HG03439 (cell line): Measurements from ENCODE around the gene DHX15.

Source experiments
- ATAC-seq: cut with Tn5 transposase; IDR thresholded peaks from one replicate; pipeline ENCODE4 v1.9.1; 2021; ENCODE audit warnings: mild to moderate bottlenecking, moderate library complexity; ENCODE audit not compliant: unreplicated experiment

Gene DHX15

DNA sequence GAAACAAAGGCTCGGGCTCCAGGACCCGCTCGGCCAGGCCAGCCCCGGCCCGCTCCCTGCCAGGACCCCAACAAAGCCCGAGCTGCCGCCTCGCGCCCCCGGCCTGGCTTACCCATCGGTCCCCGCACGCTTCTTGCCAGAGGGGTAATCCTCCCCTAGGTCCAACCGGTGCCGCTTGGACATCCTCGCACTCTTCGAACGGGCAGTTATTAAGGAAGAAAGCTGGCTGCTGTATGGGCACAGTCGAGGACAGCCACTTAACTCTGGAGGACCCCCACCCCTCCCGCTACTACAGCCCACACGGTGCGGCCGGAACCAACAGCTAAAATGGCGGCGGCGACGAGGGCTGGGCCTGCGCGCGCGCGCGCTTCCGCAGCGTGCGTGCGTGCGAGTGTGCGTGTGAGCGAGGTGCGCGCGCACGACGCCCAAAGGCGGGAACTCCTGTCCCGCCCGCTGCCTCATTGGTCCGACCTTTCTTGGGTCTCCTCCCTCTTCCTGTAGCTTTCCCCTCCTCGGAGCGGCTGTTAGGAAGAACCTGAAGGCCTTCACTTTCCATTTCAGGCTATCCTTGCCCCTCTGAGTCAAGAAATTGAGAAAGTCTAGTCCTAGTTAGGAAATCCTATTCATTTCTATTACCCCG is at the start of gene DHX15:
TSS of gene DHX15 (minus strand) at position 344 of the 640 bp plus-strand sequence. CDS start at position 183, 161 bp downstream.
- peak; percentile 87 for ATAC-seq

- no peak for ATAC-seq
Measured at GRCh38 chr4:24632011-24632410, 47.7 kb upstream of the DHX15 start.

DNA sequence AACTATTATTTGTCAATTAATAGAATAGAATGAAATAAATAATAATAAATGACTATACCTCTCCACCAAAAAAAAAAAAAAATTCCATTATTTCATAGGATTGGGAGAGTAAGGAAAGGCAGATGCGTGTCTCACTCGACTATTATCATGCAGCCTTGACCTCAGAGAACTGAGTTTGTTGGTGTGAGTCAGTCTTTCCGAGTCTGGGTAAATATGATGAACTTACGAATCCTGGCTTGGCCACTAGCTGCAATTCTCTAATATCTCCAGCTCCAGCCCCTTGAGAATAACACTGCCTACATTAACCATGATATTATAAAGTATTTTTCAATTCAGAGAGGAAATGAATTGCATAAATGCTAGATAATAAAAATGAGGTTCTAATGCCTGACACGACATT is 46.6 kb upstream of the DHX15 start:
- no peak for ATAC-seq

GRCh38 chr4:24625091-24625490 is 40.7 kb upstream of the DHX15 start:
- ATAC-seq: no peak

DNA sequence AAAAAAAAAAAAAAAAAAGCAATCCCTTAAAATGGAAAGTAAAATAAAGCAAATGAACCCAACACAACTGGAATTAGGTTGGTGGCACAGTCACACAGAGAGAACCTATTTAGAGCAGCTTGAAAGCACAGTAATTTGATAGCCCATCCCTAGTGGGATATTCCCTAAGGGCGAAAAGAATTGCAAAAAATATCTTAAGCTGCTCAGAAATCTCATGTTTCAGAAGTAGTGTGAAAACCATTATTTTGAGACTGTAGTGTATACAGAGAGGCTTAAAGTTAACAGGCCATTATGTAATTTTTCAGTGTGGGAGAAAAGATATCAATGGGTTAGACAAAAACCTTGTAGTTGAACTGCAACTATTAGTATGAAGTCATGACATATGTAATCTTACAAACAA is 40.0 kb upstream of the DHX15 start:
- ATAC-seq: no peak

GRCh38 chr4:24622146-24622834 is 37.9 kb upstream of the DHX15 start:
- no peak for ATAC-seq

- no peak for ATAC-seq
Measured at GRCh38 chr4:24615977-24616376, 31.6 kb upstream of the DHX15 start.

DNA sequence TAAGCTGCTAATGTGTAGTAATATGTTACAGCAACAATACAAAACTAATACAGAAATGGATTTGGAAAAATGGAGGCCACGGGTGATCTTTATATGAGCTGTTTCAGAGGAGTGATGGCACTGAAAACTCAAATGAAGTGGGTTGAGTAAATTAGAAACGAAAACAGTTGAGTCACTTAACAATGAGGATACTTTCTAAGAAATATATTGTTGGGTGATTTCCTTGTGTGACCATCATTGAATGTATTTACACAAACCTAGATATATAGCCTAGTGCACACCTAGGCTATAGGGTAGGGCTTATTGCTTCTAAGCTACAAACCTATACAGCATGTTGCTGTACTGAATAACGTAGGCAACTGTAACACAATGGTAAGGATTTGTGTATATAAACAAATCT is 30.5 kb upstream of the DHX15 start:
- ATAC-seq: no peak

GRCh38 chr4:24613502-24613901 is 29.1 kb upstream of the DHX15 start:
- no peak for ATAC-seq

DNA sequence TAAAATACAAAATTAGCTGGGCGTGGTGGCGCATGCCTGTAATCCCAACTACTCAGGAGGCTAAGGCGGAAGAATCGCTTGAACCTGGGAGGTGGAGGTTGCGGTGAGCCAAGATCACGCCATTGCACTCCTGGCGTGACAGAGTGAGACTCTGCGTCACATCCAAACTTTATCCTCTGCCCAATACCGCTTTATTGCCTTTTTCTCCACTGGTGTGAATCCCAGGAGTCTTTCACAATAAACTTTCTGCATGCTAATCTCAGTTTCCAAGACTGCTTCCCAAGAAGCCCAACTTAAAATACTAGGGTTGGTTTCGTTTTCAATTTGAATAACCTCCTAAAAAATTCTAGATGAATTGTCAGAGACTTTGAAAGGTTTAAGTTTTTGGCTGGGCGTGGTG is 27.2 kb upstream of the DHX15 start:
- ATAC-seq: no peak

DNA sequence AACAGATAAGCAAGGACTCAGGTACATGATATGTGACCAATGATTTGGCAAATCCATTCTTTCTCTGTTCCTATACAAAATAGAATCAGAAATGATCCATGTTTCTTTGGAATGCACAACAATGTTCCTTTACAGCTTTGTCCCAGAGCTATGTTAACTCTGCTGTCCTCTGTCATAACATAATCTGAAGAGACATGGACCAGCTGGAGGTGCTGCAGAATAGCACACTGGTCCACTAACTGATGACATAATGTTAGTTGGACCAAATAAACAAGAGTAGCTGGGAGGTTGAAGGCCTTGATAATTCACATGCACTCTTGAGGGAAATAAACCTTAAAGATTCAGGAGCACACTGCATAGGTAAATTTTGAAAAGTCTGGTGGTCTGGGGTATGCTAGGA is 23.0 kb upstream of the DHX15 start:
- ATAC-seq: no peak

GRCh38 chr4:24605216-24605615 is 20.9 kb upstream of the DHX15 start:
- ATAC-seq: no peak

GRCh38 chr4:24604558-24605214 is 20.3 kb upstream of the DHX15 start:
- no peak for ATAC-seq

DNA sequence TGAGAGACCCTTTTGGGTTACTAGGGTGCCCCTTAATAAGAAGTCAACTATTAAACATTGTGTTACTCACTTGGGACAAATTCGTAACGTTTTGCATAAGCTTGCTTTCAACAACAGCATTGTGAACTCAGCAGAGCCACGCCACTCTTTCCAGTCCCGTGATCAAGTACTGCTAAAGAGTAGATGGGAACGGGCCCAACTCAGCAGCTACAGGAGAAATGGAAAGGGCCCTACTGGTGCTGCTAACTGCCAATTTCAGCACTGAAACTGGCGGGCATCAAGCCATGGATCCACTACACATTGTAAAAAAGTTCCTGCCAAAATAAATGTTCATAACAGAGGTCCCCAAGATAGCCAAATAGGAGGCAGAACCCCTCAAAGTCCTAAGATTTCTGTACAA is 19.0 kb upstream of the DHX15 start:
- ATAC-seq: no peak

GRCh38 chr4:24601121-24601520 is 16.8 kb upstream of the DHX15 start:
- no peak for ATAC-seq

DNA sequence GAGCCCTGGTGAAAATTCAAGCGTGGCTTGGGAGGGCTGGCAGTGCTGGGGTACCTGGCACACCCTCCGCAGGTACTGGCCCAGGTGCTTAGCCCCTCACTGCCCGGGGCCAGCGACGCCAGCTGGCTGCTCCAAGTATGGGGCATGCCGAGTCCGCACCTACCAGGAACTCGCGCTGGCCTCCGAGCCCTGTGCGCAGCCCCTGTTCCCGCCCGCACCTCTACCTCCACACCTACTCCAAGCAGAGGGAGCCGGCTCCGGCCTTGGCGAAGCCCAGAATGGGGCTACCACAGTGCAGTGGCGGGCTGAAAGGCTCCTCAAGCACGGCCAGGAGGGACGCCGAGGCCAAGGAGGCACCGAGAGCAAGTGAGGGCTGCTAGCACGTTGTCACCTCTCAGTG is 14.9 kb upstream of the DHX15 start:
- no peak for ATAC-seq

DNA sequence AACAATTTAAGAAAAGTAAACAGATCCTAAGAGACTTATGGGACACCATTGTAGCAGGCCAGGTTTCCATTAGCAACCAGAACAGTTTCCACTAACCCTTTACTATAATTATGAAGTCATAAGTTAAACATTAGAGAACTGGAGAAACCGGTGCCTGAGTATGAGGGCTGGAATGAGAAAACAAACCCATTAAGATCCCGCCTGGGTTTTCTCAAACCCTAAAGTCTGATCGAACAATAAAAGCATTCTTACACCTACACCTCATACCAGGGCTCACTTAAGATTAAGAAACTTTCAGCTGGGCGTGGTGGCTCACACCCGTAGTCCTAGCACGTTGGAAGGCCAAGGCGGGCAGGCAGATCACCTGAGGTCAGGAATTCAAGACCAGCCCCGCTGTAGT is 13.7 kb upstream of the DHX15 start:
- no peak for ATAC-seq

- no peak for ATAC-seq
Measured at GRCh38 chr4:24595659-24596058, 11.3 kb upstream of the DHX15 start.

DNA sequence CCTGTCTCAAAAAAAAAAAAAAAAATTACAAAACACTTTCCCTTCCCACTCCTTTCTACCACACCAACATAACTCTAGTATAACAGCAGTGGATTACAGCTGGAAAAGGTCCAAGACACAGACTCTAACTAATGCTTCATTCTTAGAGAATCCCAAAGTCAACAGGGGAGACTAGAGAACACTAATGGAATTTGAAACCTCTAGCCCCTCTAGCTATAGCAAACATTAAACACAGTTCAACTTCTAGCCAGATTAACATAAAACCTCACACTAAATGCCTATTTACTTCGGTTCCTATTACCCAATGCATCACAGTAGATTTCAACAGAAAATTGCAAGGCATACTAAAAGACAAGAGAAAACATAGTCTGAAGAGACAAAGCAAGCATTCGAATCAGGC is 10.5 kb upstream of the DHX15 start:
- no peak for ATAC-seq

GRCh38 chr4:24589448-24589847 is 5.1 kb upstream of the DHX15 start:
- ATAC-seq: no peak

DNA sequence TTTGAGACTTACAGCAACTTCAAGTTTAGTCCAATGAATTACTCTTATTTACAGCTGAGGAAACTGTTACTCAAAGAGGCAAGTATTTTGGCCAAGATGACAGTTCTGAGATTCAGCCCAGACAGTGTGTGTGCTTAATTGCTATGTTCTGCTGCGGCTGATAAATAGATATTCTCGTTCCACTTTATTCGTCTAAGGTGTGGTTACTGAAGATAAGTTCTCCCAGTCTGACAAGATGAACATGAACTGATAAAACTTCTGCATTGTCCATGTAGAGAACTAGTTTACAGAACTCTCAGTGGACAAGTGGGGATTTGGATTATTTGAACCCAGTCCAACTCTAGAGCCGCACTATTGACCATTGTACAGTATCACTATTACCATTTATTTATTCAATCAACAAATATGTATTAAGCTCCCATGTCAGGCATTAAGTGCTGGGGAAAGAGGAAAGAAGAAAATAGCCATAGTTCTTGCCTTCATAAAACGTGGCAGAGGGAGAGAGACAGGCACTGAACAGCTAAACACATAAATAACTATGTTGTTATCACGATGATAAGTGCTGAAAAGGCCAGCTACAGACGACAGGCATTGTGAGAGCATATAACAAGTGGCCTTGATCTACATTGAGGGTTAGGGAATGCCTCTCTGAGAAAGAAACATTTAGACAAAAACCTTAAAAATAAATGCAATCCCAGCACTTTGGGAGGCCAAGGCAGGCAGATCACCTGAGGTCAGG is 4.0 kb upstream of the DHX15 start:
- no peak for ATAC-seq
